Measurements from ENCODE around the gene PSD2.

The PSD2 gene

GRCh38 chr5:139763280-139763929 is 32.2 kb upstream of the PSD2 start:
- no peak for DNase-seq (ENCODE audit: low spot score)

- DNase-seq (ENCODE audit: low spot score), result no peak
These were observed 31.4 kb upstream of the PSD2 start for GRCh38 chr5:139763930-139764791.

GRCh38 chr5:139764886-139765408 is 30.7 kb upstream of the PSD2 start:
- no peak for DNase-seq (ENCODE audit: low spot score)

GRCh38 chr5:139765409-139766217 is 30.0 kb upstream of the PSD2 start:
- peak; percentile 37 for DNase-seq (ENCODE audit: low spot score)

GRCh38 chr5:139767960-139768359 is 27.6 kb upstream of the PSD2 start:
- no peak for DNase-seq (ENCODE audit: low spot score)

GRCh38 chr5:139768807-139769465 is 26.7 kb upstream of the PSD2 start:
- no peak for DNase-seq (ENCODE audit: low spot score)

- DNase-seq (ENCODE audit: low spot score), result no peak
These were observed 26.1 kb upstream of the PSD2 start for GRCh38 chr5:139769477-139769876.

GRCh38 chr5:139770722-139771121 is 24.9 kb upstream of the PSD2 start:
- no peak for DNase-seq (ENCODE audit: low spot score)

GRCh38 chr5:139772089-139772791 is 23.4 kb upstream of the PSD2 start:
- DNase-seq (ENCODE audit: low spot score), result no peak

GRCh38 chr5:139772927-139773690 is 22.5 kb upstream of the PSD2 start:
- DNase-seq (ENCODE audit: low spot score), result no peak

GRCh38 chr5:139774980-139775661 is 20.5 kb upstream of the PSD2 start:
- DNase-seq (ENCODE audit: low spot score), result peak; percentile 23

GRCh38 chr5:139775872-139776271 is 19.7 kb upstream of the PSD2 start:
- no peak for DNase-seq (ENCODE audit: low spot score)

- no peak for DNase-seq (ENCODE audit: low spot score)
These were observed 18.7 kb upstream of the PSD2 start for GRCh38 chr5:139776861-139777260.

GRCh38 chr5:139783436-139783965 is 12.1 kb upstream of the PSD2 start:
- DNase-seq (ENCODE audit: low spot score), result no peak

GRCh38 chr5:139784488-139784887 is 11.1 kb upstream of the PSD2 start:
- no peak for DNase-seq (ENCODE audit: low spot score)

GRCh38 chr5:139787257-139787567 is 8.4 kb upstream of the PSD2 start:
- DNase-seq (ENCODE audit: low spot score), result no peak

GRCh38 chr5:139787568-139788293 is 7.9 kb upstream of the PSD2 start:
- DNase-seq (ENCODE audit: low spot score), result peak; percentile 79

- no peak for DNase-seq (ENCODE audit: low spot score)
These were observed 7.2 kb upstream of the PSD2 start for GRCh38 chr5:139788294-139788910.
